PC-3 (cell line): ENCODE results near the gene PMF1. TPM values are rescaled to one million over a fixed set of nuclear protein-coding genes. Genes with fewer than 3 reads are reported as not detected.
A peak's percentile ranks its signal among the peaks of the same experiment; 100 is the strongest.

Experiments
- ATAC-seq: fragments of 200-7000 bp; cut with Tn5 transposase; 2 replicates; pipeline ENCODE4 v1.9.1; 2020; ENCODE audit warnings: mild to moderate bottlenecking, moderate library complexity
- BruUV-seq: library from RNA; stranded (reverse); fragments of 400-500 nt; replicated peaks from 2 replicates; lab custom pipeline; 2021; lab: Mats Ljungman, UMichigan
- CTCF ChIA-PET: fragments of 300-600 bp; sonication (Branson Sonifier 250); formaldehyde crosslinking; loops from one replicate; lab custom pipeline; 2022; ENCODE audit warnings: antibody characterized with exemption; lab: Charles Lee
- POLR2A ChIA-PET: fragments of 300-600 bp; sonication (Branson Sonifier 250); formaldehyde crosslinking; loops from one replicate; lab custom pipeline; 2022; ENCODE audit warnings: antibody characterized with exemption; ENCODE audit not compliant: unreplicated experiment; lab: Charles Lee
- DNase-seq: peaks from one replicate; pipeline ENCODE4 v3.0.0-alpha.2; 2015
- H2AFZ ChIP-seq: fragments of 300-600 bp; sonication (generic); 2 replicates; pipeline ENCODE4 v1.6.0; 2016; ENCODE audit warnings: antibody characterized with exemption, low read length
- H3F3A ChIP-seq: fragments of 300-600 bp; sonication (generic); one replicate; pipeline ENCODE4 v1.6.0; 2017; ENCODE audit warnings: antibody characterized with exemption, low read length, control low read depth, mild to moderate bottlenecking; ENCODE audit not compliant: unreplicated experiment
- H3K27ac ChIP-seq: fragments of 300-600 bp; sonication (generic); 2 replicates; pipeline ENCODE4 v1.5.1; 2016; ENCODE audit warnings: mild to moderate bottlenecking, low read length
- H3K27me3 ChIP-seq: fragments of 300-600 bp; sonication (generic); 2 replicates; pipeline ENCODE4 v1.6.1; 2016; ENCODE audit warnings: low read length, mixed read lengths
- H3K36me3 ChIP-seq: fragments of 300-600 bp; sonication (generic); 2 replicates; pipeline ENCODE4 v1.6.1; 2016; ENCODE audit warnings: low read depth, mixed run types, low read length, mixed read lengths
- H3K4me1 ChIP-seq: fragments of 300-600 bp; sonication (generic); 2 replicates; pipeline ENCODE4 v1.5.1; 2016; ENCODE audit warnings: low read length; ENCODE audit not compliant: insufficient read depth
- H3K4me2 ChIP-seq: fragments of 300-600 bp; sonication (generic); 2 replicates; pipeline ENCODE4 v1.6.0; 2016; ENCODE audit warnings: low read length
- H3K4me3 ChIP-seq: fragments of 300-600 bp; sonication (generic); 2 replicates; pipeline ENCODE4 v1.5.1; 2016; ENCODE audit warnings: mild to moderate bottlenecking, low read length, mixed read lengths
- H3K79me2 ChIP-seq: fragments of 300-600 bp; sonication (generic); 2 replicates; pipeline ENCODE4 v1.6.1; 2017; ENCODE audit warnings: low read length, mixed read lengths
- H3K9ac ChIP-seq: fragments of 300-600 bp; sonication (generic); 2 replicates; pipeline ENCODE4 v1.6.0; 2016; ENCODE audit warnings: mild to moderate bottlenecking, low read length
- H3K9me2 ChIP-seq: fragments of 300-600 bp; sonication (generic); replicated peaks from 2 replicates; pipeline ENCODE4 v1.6.1; 2016; ENCODE audit warnings: mixed run types, low read length, mixed read lengths
- H3K9me3 ChIP-seq: fragments of 300-600 bp; sonication (generic); 2 replicates; pipeline ENCODE4 v1.6.1; 2016; ENCODE audit warnings: low read length, mixed read lengths
- H4K20me1 ChIP-seq: fragments of 300-600 bp; sonication (generic); 2 replicates; pipeline ENCODE4 v1.6.1; 2016; ENCODE audit warnings: low read length, mixed read lengths
- EZH2 ChIP-seq: fragments of 300-600 bp; sonication (generic); IDR thresholded peaks from one replicate; pipeline ENCODE4 v1.6.1; 2017; ENCODE audit warnings: antibody characterized with exemption, mild to moderate bottlenecking, low read length; ENCODE audit not compliant: unreplicated experiment
- EZH2phosphoT487 ChIP-seq: fragments of 300-600 bp; sonication (generic); IDR thresholded peaks from 2 replicates; pipeline ENCODE4 v1.6.1; 2018; ENCODE audit warnings: mild to moderate bottlenecking, antibody characterized with exemption, low read length, borderline replicate concordance
- intact Hi-C: fragments of 100-400 bp; cut with micrococcal nuclease; formaldehyde crosslinking; loops from 2 replicates; pipeline ENCODE4 v1.9.0; 2023
- total RNA-seq: library from RNA; depleted of rRNA; stranded (reverse); fragments of >200 nt; gene quantifications from 2 replicates; pipeline ENCODE4 v1.2.3, GENCODE V29; 2014
- TF ChIP-seq, protein P1 (sequence below): fragments of 300-600 bp; sonication (generic); conservative IDR thresholded peaks from 2 replicates; pipeline ENCODE4 v1.5.1; 2017; ENCODE audit warnings: antibody characterized with exemption, low read depth, mild to moderate bottlenecking, low read length

PMF1 gene
- total RNA-seq, 1 experiment from 2014 or later = 131 TPM

GRCh38 chr1:156247460-156248322 lies 34.9 kb downstream of the PMF1 start, which contains the start of gene PAQR6:
Gene PAQR6, minus strand, starts transcription at chr1:156248056. Its CDS starts 1,325 bp downstream, at chr1:156246731.
- TF ChIP-seq, protein P1, sequence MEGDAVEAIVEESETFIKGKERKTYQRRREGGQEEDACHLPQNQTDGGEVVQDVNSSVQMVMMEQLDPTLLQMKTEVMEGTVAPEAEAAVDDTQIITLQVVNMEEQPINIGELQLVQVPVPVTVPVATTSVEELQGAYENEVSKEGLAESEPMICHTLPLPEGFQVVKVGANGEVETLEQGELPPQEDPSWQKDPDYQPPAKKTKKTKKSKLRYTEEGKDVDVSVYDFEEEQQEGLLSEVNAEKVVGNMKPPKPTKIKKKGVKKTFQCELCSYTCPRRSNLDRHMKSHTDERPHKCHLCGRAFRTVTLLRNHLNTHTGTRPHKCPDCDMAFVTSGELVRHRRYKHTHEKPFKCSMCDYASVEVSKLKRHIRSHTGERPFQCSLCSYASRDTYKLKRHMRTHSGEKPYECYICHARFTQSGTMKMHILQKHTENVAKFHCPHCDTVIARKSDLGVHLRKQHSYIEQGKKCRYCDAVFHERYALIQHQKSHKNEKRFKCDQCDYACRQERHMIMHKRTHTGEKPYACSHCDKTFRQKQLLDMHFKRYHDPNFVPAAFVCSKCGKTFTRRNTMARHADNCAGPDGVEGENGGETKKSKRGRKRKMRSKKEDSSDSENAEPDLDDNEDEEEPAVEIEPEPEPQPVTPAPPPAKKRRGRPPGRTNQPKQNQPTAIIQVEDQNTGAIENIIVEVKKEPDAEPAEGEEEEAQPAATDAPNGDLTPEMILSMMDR = no peak
- TF ChIP-seq EZH2 = no peak
- TF ChIP-seq EZH2phosphoT487 = no peak
- no peaks in the 10 kb centered on the region for H3K4me1 ChIP-seq
- H3K27me3 ChIP-seq = no peaks in the 10 kb centered on the region
- DNase-seq (no peak), ATAC-seq (peak; percentile 17)
- H3K9ac ChIP-seq = no peak within 1 kb of the TSS
- H4K20me1 ChIP-seq = no peaks in the 10 kb centered on the region
- H3K9me2 ChIP-seq = no peaks in the 10 kb centered on the region
- no peak within 1 kb of the TSS for H3K4me2 ChIP-seq
- POLR2A ChIA-PET = interaction anchor here (0.5 to 0.7 kb wide), 2 partner anchors 15 to 24 kb away, joined by 3 to 6 read pairs; no protein-coding TSS in a partner anchor
- CTCF ChIA-PET = no interaction called here
- intact Hi-C loops = no loop called here
- peaks cover 2% of the 10 kb centered on the region for H3F3A ChIP-seq
- no peaks in the 10 kb centered on the region for H3K79me2 ChIP-seq
- H3K36me3 ChIP-seq = peaks cover 36% of the 10 kb centered on the region
- no peaks in the 10 kb centered on the region for H3K9me3 ChIP-seq
- H3K27ac ChIP-seq = no peak within 1 kb of the TSS
- no peak within 1 kb of the TSS for H3K4me3 ChIP-seq
- BruUV-seq = no TSS peak
- no peak within 1 kb of the TSS for H2AFZ ChIP-seq

DNA sequence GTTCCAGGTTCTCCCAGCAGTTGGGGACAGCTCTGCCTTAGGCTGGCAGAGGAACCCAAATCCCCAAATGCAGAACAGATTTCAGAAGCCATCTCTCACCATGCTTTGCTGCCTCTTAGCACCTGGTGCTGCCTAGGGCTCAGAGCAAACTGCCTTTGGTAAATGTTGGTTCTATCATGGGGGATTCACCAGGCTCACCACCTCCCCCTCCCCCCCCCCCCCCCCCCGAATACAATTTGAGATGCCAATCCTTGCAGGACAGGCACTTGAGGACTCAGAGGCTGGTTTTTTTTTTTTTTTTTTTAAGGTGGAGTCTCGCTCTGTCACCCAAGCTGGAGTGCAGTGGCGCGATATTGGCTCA lies 35.5 kb downstream of the PMF1 start:
- DNase-seq = no peak
- H3K27me3 ChIP-seq = no peaks in the 10 kb centered on the region
- H3K9me2 ChIP-seq = no peaks in the 10 kb centered on the region
- no peaks in the 10 kb centered on the region for H3K79me2 ChIP-seq
- no peaks in the 10 kb centered on the region for H4K20me1 ChIP-seq
- H3K9ac ChIP-seq = no peak overlapping the region
- peaks cover 3% of the 10 kb centered on the region for H3F3A ChIP-seq
- H3K9me3 ChIP-seq = no peaks in the 10 kb centered on the region
- no peak overlapping the region for H3K27ac ChIP-seq
- no peak overlapping the region for H3K4me3 ChIP-seq
- intact Hi-C loops = no loop called here
- CTCF ChIA-PET = no interaction called here
- H3K4me2 ChIP-seq = no peak overlapping the region
- BruUV-seq = no TSS peak
- POLR2A ChIA-PET = interaction anchor here (0.7 kb wide), 1 partner anchor 16 kb away, joined by 6 read pairs; no protein-coding TSS in a partner anchor
- TF ChIP-seq, protein P1 = no peak
- TF ChIP-seq EZH2phosphoT487 (no peak), EZH2 (no peak)
- H3K4me1 ChIP-seq = no peaks in the 10 kb centered on the region
- no peak overlapping the region for H2AFZ ChIP-seq
- peaks cover 42% of the 10 kb centered on the region for H3K36me3 ChIP-seq
- no peak; the same call in 1 of the 2 replicates for ATAC-seq

DNA sequence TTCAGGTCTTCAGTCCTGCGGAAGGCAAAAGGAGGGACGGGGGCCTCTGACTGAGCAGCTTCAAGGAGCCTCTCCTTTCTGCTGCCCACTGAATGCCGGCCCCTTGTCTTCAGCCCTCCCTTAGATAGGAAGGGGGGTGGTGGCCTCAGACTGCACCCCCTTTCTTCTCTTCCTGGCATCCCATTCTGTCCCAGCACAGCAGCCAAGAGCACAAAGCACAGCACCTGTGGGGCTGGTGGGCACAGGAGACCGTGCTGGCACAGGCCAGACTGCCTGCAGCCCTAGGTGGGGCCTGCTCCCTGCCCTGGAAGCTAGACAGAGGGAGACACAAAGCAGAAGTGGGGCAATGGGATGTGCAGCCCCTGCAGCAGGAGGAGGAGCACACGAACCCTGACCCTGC lies 36.8 kb downstream of the PMF1 start:
- BruUV-seq = TSS peak; percentile 17
- ChIA-PET CTCF (no interaction called here), POLR2A (no interaction called here)
- no peaks in the 10 kb centered on the region for H3K79me2 ChIP-seq
- no peaks in the 10 kb centered on the region for H4K20me1 ChIP-seq
- DNase-seq = no peak
- intact Hi-C loops = no loop called here
- H3K36me3 ChIP-seq = peaks cover 51% of the 10 kb centered on the region
- H3K4me1 ChIP-seq = no peaks in the 10 kb centered on the region
- H3K4me3 ChIP-seq = no peak overlapping the region
- H3K9ac ChIP-seq = no peak overlapping the region
- peaks cover 3% of the 10 kb centered on the region for H3F3A ChIP-seq
- no peaks in the 10 kb centered on the region for H3K9me2 ChIP-seq
- ATAC-seq = no peak
- H3K9me3 ChIP-seq = no peaks in the 10 kb centered on the region
- no peak overlapping the region for H2AFZ ChIP-seq
- TF ChIP-seq EZH2phosphoT487 = no peak
- TF ChIP-seq, protein P1 = no peak
- TF ChIP-seq EZH2 = no peak
- no peak overlapping the region for H3K4me2 ChIP-seq
- no peak overlapping the region for H3K27ac ChIP-seq
- no peaks in the 10 kb centered on the region for H3K27me3 ChIP-seq
